Activated gamma-delta T cell (primary cell): ENCODE data around the gene LPCAT2.
"Not testable (repeated sequence)": the region's sequence is repeated elsewhere in the genome, so short reads cannot be mapped to it uniquely, and the experiment has no call there.

ENCODE experiments used
- DNase-seq: peaks from one replicate; lab custom pipeline; 2025; lab: John Stamatoyannopoulos, UW

Gene LPCAT2

DNA sequence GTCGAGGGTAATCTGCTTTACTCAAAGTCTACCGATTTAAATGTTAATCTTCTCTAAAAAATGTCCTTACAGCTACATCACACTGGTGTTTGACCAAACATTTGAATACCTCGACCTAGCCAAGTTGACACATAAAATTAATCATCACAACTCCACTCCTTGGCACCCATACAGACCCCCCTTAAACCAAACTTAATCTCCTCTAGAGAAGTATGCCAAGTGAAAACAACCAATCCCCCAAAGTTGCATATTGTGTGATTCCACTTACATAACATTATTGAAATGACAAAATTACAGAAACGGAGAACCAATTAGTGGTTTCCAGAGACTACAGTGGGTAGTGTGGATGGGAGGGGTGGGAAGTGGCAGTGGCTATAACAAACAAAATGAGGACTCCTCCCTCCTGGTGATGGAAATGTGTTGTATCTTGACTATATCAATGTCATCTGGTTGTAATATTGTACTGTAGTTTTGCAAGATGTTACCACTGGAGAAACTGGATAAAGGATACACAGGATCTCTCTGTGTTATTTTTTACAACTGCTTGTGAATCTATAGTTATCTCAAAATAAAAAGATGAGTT lies 97.0 kb downstream of the LPCAT2 start:
- DNase-seq: no peak

DNA sequence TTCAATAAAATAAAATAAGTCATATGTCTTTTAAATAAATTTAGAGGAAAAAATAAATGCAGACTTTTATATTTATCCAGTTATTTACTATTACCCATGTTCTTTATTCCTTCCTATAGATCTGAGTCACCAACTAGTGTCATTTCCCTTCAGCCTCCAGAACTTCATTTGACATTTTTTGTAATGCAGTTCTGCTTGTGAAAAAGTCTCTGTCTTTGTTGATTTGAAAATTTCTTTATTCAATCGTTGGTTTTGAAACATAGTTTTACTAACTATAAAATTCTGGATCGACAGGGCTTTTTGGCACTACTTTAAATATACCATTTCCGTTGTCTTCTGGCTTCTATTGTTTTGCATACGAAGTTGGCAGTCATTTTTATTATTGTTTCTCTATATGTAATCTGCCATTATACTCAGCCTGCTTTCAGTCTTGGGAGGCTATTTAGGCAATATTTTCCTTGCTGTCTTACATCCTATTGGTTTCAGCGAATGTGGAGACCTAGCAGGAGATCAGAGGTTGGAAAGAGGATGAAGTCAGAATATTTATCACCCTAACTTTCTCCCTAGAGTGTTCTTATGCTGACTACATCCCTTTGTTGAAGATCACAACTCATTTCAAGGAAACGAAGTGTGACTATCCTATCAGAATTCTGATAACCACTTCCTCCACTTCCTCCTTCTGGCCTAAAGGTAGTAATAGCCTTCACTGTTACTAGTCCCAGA lies 104.9 kb downstream of the LPCAT2 start:
- DNase-seq: no peak

DNA sequence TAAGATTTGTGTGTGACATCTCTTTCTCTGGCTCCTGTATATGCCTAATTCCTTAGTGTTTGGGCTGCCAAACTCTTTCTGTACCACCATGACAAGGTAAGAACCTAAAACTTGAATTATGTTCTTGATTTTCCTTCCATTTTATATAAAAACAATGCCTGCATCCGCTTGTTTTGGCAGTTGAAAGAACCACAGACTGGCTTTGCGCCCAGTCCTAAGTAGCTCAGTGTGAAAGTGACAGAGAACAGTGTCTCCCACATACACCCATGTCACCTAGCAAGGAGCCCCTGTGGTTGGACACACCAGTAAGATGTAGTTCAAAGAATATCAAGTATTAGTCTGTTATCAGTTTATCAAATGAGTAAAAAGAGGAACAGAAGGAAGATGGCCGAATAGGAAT lies 106.2 kb downstream of the LPCAT2 start:
- DNase-seq: no peak

DNA sequence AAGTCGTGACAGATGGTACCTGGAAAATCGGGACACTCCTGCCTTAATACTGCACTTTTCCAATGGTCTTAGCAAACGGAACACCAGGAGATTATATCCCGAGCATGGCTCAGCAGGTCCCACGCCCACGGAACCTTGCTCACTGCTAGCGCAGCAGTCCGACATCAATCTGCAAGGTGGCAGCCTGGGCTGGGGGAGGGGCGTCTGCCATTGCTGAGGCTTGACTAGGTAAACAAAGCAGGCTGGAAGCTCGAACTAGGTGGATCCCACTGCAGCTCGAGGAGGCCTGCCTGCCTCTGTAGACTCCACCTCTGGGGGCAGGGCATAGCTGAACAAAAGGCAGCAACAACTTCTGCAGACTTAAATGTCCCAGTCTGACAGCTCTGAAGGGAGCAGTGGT lies 106.8 kb downstream of the LPCAT2 start:
- DNase-seq: not testable (repeated sequence)

DNA sequence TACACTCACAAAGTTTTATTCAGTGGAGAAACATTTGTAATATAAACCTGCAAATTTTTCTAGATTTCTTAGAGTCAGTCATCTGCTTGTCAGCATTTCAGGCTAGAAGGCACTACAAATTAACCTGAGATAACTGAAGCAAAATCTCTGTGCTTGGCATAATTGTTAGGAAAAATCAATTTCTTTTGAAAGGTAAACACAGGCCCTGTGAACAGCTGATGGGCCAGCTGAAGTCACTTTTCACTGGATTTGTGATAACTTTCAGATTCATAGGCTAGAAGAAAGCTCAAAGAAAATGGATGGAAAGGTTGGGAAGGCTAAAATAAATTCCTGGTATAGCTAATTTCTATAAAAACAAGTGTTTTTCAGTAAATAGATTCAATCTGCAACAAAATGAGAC lies 112.9 kb downstream of the LPCAT2 start:
- no peak for DNase-seq

DNA sequence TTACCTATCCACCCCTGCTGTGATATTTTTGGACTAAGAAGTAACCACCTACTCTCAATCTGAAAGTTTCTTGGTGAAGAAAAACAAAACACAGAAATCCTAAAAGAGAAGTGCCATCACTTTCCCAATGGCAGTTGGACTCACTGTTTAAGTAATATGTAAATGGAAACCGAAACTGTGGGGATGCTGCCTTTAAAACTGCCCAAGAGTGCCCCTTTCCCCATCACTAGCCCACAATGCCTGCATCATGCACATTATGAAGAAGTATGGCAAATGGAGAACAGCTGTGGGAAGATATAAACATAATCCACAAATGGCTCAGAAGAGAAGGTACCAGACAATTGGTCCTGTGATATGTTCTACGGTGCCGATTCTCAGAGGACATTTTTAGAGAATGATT lies 113.4 kb downstream of the LPCAT2 start:
- no peak for DNase-seq

DNA sequence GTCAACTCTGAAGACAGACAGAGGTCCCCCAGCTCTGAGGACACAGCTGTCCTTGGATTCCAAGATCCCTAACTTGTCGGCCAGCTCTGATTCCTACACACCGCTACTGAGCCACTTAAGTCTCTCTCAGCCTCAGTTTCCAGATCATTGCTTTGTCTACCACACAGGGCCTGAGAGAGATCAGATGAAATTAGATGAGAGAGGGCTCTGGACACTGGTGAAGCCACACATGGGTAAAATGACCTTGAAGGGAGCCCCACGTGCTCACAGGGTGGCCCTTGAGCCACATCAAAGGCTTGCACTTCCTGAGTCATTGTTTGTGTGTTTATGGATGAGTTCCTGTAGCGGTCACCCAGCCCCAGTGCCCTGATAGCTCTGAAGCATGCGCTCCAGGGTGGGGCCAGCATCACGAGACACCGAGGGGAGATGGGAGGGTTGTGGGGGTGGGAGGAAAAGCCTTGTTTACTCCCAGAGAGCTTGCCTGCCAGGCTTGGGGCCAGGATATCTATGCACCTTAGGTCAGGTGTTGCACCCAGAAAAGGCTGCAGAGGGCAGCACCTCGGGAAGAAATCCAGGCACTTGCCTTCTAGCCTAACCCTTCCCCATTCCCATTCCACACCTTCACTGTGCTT lies 114.2 kb downstream of the LPCAT2 start:
- no peak for DNase-seq

DNA sequence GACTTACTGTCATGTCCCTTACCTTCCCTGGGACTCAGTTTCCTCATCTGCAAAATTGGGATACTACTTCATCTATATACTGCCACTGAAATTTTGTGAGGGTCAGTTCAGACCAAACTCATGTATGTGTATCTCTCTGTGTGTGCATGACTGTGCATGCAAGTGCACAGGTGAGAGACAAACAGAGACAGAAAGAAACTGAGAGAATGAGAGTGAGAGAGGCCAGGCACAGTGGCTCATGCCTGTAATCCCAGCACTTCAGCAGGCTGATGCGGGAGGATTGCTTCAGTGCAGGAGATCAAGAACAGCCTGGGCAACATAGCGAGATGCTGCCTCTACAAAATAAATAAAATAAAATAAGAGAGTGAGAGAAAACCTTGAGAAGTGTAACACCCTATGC lies 114.8 kb downstream of the LPCAT2 start:
- DNase-seq: no peak

DNA sequence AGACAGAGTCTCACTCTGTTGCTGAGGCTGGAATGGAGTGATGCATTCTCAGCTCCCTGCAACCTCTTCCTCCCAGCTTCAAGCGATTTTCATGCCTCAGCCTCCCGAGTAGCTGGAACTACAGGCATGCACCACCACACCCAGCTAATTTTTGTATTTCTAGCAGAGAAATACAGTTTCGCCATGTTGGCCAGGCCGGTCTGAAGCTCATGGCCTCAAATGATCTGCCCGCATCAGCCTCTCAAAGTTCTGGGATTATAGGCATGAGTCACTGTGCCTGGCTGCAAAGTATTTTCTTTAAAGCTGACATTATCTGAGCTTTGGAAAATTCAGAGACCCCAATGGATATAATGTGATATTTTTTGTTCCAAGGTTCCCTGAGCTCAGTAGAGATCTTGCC lies 115.8 kb downstream of the LPCAT2 start:
- no peak for DNase-seq

DNA sequence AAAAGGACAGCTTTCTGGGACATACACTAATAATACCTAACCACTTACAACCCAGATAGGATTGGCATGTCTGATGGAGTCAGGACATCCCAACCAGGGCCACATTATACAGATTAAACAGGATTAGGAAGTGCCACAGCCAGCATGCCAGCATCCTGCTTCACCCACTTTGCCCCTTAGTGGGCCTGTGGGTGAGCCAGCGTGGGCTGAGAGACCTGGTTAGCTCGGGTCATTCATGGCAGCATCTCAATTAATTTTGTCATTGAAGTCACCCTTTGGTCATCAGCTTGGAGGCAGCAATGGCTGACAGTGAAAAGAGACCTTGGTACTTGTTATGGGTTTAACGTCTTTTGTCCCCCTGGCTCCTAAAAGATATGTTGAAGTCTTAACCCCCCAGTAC lies 117.0 kb downstream of the LPCAT2 start:
- no peak for DNase-seq

DNA sequence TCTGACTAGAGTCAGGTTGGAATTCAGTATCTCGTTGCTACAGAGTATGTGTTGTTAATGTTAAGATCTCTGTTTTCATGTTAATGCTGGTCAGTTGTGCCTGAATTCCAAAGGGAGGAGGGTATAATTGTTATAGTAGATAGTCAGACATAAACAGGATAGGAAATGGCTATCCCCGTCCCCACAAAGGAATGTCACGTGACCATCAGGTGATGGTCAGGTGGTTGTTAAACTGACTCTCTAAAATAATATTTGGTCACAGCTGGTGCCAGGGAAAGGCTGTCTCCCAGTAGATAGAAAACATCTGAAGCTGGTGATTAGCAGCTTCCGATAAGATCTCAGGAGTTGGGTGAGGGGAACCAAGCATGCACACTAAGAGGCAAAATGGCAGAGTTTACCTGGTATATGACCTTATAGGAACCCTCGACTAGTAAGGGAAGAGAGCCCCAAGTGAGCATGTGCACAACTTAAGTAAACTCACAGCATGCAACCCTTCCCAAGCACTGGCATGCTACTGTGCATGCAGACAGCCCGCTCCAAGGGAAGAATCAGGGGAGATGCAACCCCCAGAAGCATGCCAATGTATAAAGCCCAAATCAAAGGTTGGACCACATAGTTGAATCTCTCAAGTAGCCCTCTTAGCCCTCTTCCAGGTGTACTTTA lies 119.6 kb downstream of the LPCAT2 start:
- DNase-seq: no peak

DNA sequence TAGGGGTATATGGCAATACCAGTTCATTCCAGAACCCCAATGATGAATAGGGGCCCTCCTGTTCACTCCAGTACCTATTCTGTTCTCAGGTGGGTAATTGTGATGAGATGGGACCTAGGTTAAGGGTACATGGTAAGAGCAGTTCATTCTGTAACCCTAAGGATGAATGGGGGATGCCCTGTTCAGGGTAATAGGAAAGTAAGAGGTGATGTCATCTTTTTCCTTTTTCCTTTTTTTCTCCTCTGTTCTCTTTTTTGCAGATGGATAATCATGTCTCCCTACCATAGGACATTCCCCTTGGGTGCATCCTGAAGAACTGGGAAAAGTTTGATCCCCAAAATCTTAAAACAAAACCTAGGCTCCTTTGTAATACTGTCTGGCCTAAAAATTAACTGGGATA lies 121.9 kb downstream of the LPCAT2 start:
- DNase-seq: no peak

DNA sequence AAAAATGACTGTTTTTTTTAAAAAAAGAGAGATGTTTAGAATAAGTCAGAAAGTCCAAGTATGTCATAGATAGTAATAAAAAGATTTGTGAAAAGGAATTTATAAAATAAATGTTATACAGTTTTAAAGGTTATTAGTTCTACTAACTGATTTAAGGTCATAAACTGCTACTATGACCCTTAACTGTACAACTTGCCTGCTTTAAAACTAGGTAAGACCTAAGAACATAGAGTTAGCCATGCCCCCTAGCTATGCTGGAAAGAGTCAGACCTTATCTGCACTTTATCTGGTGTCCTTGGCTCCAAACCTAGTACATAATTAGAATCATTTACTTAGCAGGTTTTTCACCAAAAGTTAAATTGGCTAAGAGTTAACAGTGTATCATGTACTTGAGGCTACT lies 123.4 kb downstream of the LPCAT2 start:
- no peak for DNase-seq

DNA sequence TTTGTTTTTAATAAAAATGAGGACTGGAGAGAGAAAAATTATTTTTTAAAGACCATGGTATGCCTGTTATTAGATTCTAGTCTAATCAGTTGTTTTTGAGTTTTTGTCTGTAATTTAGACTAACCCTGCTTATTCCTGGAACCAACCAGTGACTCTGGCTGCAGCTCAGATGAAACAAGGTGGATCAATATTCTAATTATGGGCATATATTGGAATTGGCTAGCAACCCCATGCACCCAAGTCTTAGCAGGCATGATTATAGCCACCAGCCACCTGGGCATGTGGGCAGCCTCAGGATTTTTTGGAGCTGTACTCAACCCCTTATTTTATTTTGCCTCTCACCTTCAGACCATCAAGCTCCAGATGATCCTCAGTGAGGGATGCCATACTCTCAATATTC lies 125.3 kb downstream of the LPCAT2 start:
- DNase-seq: no peak
